Fibroblast of villous mesenchyme (primary cell): ENCODE measurements around the gene KCNC4. TPM values are rescaled to one million over a fixed set of nuclear protein-coding genes. Genes with fewer than 3 reads are reported as not detected.

ENCODE experiments used
- DNase-seq: peaks from one replicate; pipeline ENCODE4 v3.0.0-alpha.2; 2010; ENCODE audit warnings: low read depth
- H3K4me3 ChIP-seq: 2 replicates; pipeline ENCODE4 v1.5.1; 2011; ENCODE audit warnings: low read depth, mild to moderate bottlenecking, low read length
- CTCF ChIP-seq: IDR thresholded peaks from 2 replicates; pipeline ENCODE4 v1.5.1; 2012; ENCODE audit warnings: low read depth, mild to moderate bottlenecking, low read length; ENCODE audit not compliant: insufficient read depth
- total RNA-seq: library from RNA; depleted of rRNA; stranded (reverse); fragments of >200 nt; gene quantifications from 2 replicates; pipeline ENCODE4 v1.2.3, GENCODE V29; 2012

Gene KCNC4
- total RNA-seq, 1 donor = 1.7 TPM

- no peak for DNase-seq
- no peak overlapping the region for H3K4me3 ChIP-seq
- TF ChIP-seq CTCF = no peak
These were observed 33.7 kb upstream of the KCNC4 start for GRCh38 chr1:110176299-110176956.

DNA sequence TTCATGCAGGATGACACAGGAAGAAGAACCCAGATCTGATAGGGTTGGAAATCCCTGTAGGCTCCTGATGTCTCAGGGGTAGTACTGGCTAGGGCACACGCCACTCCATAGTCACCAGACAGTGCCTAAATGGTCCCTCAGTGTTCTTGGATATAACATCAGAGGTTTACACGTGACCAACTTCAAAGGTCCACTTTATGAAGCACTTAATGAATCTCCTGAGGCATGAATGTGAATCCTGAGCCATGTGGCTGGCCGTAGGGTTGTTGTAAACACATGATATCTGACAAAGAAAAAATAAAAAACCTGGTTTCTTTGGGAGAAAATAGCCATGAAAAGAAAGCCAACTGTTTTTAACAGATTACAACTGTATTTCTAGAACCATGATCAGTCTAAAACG is 32.3 kb upstream of the KCNC4 start:
- no peak for TF ChIP-seq CTCF
- H3K4me3 ChIP-seq = no peak overlapping the region
- no peak for DNase-seq

DNA sequence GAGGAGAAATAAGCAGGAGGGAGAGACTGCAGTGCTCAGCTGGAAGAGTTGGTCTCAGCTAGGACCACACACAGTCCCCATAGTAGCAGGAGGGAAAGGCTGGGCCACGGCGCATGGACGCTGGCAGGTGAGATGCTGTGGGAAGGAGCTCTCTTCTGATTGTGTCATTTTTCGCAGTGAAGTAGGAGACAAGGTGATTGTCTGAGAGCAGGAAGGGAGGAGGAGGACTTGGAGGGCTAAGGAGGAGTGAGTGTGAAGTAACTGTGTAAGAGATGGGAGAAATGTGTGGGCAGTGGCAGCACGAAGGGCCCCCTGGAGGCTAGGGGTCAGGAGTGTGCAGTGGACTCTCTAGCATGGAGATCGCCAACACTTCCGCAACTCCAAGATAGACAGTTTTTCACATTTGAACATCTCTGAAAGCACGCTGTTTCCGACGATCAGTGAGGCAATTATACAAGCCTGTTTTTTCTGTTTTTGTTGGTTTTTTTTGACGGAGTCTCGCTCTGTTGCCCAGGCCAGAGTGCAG is 26.4 kb upstream of the KCNC4 start:
- TF ChIP-seq CTCF = no peak
- no peak for DNase-seq

DNA sequence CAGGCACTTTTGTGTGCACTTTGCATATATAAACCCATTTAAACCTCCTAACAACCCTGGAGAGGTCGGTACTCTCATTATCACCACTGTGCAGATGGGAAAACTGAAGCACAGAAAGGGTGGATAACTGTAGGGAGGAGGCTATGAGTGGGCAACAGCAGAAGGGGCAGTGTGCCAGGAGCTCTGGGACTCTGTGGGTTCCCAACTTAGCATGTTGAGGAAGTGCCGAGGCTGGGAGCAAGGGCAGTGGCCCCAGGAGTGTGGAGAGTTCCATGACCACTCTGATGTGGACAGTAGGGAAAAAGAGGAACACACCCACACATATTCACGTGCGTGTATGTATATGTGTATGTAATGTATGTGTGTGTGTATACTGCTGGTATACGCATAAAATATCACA is 25.7 kb upstream of the KCNC4 start:
- TF ChIP-seq CTCF = no peak
- no peak for DNase-seq
- no peak overlapping the region for H3K4me3 ChIP-seq

More for the DNA sequence above, 26.4 kb upstream of the KCNC4 start:
- H3K4me3 ChIP-seq = no peak overlapping the region

DNA sequence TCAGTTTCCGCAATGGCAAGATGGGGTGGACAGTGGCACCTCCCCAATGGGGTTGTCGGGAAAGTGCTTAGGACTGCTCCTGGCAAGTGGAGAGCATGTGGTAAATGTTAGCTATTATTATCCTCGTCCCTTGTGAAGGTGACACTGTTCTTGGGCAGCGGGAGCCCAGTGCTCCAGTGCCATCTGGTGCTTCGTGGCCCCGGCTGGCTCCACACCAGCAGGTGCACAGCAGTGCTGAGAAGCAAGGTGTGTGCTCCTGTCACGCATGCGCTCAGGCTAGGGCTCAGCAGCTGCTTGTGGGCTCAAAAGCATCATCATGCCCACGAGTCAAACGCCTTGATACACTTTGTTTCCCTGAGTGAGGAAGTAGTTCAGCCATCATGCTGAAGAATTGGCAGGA is 24.9 kb upstream of the KCNC4 start:
- TF ChIP-seq CTCF = no peak
- DNase-seq = no peak
- H3K4me3 ChIP-seq = no peak overlapping the region

GRCh38 chr1:110186558-110186957 is 23.6 kb upstream of the KCNC4 start:
- no peak for TF ChIP-seq CTCF
- no peak overlapping the region for H3K4me3 ChIP-seq
- no peak for DNase-seq
